GM18907 (cell line): ENCODE data around the gene DRC7.
"Not testable (repeated sequence)": the region's sequence is repeated elsewhere in the genome, so short reads cannot be mapped to it uniquely, and the experiment has no call there.

ENCODE experiments used
- ATAC-seq: cut with Tn5 transposase; IDR thresholded peaks from one replicate; pipeline ENCODE4 v1.9.1; 2021; ENCODE audit warnings: mild to moderate bottlenecking, moderate library complexity; ENCODE audit not compliant: unreplicated experiment

Gene DRC7

DNA sequence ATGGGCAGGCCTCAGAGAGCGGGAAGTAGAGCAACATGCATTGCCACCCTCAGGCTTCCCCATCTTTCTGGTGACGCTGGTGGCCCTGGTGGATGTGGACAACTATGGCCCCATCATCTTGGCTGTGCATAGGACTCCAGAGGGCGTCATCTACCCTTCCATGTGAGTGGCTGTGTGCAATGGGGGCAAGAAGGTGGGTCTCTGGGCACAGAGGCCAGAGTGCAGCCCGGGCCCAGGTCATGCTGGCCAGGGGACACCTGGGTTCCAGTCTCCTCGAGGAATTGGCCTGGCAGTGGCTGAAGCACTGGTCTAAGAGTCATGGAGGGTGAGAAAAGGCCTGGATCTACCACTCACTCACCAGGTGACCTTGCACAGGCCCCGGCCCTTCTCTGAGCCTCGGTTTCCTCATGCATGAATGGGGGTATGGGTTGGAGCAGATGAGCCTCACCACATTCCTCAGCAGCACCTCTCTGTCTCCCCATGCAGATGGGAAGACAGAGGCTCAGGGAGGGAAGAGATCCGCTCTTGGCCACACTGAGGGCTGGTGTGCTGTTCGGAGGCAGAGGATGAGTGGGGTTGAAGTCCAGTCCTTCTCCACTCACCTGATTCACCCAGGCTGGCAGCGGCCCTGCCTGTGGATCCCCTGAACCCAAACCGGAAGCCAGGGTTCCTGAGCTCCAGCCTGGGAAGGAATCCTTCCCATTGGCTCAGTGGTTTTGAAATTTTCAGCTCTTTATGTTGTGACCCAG is 33.7 kb upstream of the DRC7 start:
- no peak for ATAC-seq

- no peak for ATAC-seq
Measured at GRCh38 chr16:57661510-57661909, 33.1 kb upstream of the DRC7 start.

DNA sequence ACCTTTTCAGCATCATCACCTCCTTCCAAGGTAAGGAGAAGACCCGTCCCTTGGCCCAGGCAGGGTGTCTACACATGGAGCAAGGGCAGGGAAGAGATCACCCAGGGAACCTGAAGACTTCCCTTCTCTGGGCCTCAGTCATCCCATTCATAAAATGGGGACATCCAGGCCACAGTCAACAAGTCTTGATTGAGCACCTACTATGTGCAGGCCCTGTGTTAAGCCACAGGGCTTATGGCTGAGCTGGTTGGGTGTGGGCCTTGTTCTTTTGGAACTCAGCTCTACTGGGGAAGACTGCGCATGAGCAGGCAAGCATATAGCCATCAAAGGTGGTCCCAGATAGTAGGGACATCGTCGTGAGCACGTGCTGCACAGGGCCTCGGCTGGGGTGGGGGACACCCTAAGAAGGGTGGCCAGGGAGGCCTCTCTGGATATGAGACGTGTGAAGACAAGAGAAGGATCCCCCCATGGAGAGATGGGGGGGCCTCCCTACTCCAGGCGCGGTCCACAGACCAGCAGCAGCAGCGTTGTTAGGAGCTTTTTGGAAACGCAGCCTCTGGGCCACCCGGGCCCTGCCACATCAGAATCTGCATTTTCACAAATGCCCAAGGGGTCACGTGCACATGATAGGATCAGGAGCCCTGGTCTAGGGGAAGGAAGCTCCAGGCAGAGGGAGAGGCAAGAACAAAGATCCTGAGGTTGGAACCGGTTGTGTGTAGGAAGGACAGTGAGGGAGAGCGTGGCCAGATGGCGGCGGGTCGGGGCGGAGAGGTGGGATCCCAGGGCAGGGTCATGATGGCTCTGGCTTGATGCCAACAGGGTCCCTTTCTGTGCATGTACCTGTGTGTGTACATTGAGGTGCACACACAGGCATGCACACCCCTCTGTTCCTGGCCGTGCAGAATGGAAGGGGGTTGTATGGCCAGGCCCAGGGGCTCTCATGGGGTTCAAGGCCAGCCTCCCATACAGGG is 32.4 kb upstream of the DRC7 start:
- no peak for ATAC-seq

- ATAC-seq, result no peak
Measured at GRCh38 chr16:57663436-57663835, 31.2 kb upstream of the DRC7 start.

DNA sequence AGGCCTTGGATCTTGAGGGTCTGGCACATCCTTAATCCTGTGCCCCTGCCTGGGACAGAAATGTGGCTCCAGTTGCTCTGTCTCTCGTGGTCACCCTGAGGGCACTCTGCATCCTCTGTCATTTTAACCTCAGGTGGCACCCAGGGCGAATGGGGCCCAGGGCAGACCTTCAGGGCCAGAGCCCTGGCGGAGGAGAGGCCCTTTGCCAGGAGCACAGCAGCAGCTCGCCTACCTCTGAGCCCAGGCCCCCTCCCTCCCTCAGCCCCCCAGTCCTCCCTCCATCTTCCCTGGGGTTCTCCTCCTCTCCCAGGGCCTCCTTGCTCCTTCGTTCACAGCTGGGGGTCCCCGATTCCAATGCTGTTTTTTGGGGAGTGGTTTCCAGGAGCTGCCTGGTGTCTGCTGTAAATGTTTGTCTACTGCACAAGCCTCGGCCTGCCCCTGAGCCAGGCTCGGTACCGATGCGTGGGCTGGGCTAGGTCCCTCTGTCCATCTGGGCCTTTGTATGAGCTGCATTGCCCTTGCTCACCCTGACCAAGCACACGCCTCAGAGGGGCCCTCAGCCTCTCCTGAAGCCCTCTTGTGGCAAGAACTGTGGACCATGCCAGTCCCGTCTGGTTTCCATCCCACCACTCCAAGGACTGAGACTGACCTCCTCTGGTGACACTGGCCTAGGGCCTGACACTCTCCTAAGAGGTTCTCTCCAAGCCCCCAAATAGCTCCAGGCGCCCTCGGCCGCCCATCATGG is 30.5 kb upstream of the DRC7 start:
- no peak for ATAC-seq

GRCh38 chr16:57664662-57665025 is 30.0 kb upstream of the DRC7 start:
- no peak for ATAC-seq

DNA sequence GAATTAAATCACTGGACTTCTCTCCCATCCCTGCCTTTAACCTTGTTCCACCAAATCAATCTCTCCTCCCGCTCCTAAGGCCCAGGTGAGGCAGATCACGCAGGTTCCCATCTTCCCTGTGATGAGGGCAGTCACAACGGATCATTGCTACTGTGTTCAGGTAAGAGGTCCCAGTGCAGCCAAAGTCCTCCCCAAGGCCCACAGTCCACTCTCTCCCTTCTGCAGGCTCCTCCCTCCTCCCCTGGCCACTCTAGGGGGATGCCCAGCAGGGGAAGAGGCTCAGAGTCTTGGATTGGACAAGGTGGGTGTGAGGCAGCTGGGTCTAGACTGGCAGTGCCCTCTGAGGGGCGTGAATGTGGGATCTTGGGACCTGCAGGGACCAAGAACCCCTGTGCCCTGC is 29.1 kb upstream of the DRC7 start:
- no peak for ATAC-seq

DNA sequence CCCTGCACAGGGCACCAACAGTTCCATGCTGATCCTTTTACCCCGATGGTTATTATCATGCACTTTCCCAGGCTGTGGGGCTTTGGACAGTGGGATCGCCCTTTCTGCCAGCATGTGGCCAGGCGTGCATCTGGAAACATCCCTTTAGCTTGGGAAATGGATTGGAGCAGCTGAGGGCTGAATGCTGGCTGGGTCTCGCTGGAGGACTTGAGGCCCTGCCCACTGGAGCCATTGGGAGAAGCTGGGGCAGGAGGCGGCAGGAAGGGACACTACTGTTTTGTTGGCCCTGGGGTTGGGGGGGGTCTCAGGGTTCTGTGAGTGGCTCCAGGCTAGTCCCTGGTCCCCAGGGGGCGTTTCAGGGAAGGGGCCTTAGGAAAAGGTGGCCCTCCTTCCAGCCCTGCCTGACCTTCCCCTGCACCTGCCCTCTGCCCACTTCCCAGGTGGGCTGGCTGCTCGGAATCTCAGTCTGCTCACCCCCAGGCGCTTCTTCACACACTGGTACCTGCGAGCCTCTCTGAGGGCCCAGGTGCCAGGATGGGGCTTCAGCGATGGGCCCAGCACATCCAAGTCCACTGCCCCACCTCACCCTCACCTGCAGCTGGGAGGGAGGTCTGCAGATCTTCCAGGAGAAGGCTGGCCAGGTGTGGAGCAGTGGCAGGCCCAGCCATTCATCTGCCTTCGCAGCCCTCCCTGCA is 28.1 kb upstream of the DRC7 start:
- ATAC-seq, result no peak

GRCh38 chr16:57667048-57667525 is 27.5 kb upstream of the DRC7 start:
- ATAC-seq, result no peak

- ATAC-seq, result no peak
Measured at GRCh38 chr16:57667526-57668262, 26.9 kb upstream of the DRC7 start.

DNA sequence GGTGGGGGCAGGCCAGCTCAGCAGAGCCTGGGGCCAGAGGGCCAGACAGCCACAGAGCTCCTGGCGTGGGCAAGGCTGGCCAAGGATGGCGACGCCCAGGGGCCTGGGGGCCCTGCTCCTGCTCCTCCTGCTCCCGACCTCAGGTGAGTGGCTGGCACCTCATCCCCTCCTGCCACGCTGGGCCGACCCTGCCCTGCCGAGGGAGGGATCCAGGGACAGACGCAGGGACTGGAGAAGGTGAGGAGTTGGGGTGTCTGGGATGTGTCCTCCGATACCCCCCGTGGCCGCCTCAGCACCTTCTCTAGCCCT is 26.4 kb upstream of the DRC7 start, which contains the start of gene ADGRG3:
Gene ADGRG3 (plus strand): TSS at position 44 of the 309 bp plus-strand sequence. CDS start 42 bp downstream, at position 86.
- no peak for ATAC-seq

- no peak for ATAC-seq
Measured at GRCh38 chr16:57668630-57669475, 25.8 kb upstream of the DRC7 start.

DNA sequence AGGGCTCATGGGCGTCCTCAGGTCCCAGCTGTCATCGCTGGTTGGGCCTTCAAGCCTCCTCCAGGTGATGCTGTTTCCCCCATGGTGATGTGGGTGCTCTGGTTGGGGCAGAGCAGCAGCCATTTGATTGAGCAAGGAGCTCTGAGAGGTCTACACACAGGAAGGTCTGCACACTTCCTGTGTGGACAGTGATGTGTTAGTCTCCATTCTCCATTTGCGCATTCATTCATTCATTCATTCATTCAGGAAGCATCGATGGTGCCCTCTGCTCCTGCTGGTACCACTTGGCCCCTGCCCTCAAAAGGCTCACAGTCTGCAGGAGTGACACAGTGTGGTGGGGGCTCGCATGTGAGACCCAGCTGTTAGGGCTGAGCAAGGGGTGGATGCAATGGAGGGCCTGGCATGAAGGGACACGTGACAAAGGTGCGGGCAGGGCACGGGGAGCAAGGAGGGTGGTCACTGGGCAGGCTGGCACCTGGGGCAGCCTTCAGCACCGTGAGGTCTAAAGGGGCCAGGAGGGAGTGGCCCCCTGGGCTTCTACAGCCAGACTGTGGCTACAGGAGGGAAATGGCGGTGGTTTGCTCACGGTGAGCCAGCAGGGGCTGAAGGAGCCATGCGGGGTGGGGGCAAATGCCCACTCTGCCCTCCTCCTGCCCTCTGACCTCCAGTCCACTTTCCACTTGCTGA is 25.0 kb upstream of the DRC7 start:
- ATAC-seq, result no peak

GRCh38 chr16:57670196-57670595 is 24.4 kb upstream of the DRC7 start:
- ATAC-seq, result no peak

DNA sequence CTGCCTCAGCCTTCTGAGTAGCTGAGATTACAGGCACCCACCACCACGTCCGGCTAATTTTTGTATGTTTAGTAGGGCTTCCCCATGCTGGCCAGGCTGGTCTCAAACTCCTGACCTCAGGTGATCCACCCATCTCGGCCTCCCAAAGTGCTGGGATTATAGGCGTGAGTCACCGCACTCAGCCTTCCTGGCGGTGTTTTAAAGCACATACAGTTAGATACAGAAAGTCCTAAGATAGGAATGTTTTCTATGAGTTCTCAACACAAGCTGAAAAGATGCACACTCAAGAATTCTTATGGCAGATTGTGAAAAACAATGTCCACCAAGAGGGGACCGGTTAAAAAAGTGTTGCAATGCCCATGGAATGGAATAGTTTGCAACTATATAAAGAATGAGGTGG is 23.2 kb upstream of the DRC7 start:
- not testable (repeated sequence) for ATAC-seq

DNA sequence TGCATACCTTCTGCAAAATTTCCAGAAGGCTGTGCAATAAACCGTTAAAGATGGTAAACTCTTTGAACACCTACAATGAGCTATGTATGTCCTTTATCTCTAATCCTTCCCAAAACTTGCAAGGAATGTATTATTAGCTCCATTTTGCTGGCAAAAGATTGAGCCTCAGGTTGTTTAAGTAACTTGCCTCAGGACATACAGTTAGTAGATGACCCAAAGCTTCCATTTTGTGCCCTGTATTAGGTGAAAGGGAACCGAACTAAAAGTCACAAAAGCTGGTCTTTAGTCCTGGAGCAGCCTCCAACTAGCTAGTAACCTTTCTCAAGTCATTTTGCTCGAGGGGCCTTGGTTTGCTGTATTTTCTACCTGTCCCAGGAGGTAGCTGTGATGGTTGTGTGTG is 22.2 kb upstream of the DRC7 start:
- no peak for ATAC-seq

GRCh38 chr16:57672824-57673223 is 21.8 kb upstream of the DRC7 start:
- no peak for ATAC-seq

- no peak for ATAC-seq
Measured at GRCh38 chr16:57675741-57676551, 18.7 kb upstream of the DRC7 start.
